MM.1S (cell line): Measurements from ENCODE around the gene TTL.
"Not testable (repeated sequence)": the region's sequence is repeated elsewhere in the genome, so short reads cannot be mapped to it uniquely, and the experiment has no call there.

Experiments
- EZH2phosphoT487 ChIP-seq: fragments of 300-600 bp; sonication (generic); IDR thresholded peaks from 2 replicates; pipeline ENCODE4 v1.6.1; 2018; ENCODE audit warnings: antibody characterized with exemption, low read length
- TF ChIP-seq, protein P1 (sequence below): fragments of 300-600 bp; sonication (generic); IDR thresholded peaks from 2 replicates; pipeline ENCODE4 v1.5.1; 2016; ENCODE audit warnings: antibody characterized with exemption, low read length, mixed read lengths

DNA sequence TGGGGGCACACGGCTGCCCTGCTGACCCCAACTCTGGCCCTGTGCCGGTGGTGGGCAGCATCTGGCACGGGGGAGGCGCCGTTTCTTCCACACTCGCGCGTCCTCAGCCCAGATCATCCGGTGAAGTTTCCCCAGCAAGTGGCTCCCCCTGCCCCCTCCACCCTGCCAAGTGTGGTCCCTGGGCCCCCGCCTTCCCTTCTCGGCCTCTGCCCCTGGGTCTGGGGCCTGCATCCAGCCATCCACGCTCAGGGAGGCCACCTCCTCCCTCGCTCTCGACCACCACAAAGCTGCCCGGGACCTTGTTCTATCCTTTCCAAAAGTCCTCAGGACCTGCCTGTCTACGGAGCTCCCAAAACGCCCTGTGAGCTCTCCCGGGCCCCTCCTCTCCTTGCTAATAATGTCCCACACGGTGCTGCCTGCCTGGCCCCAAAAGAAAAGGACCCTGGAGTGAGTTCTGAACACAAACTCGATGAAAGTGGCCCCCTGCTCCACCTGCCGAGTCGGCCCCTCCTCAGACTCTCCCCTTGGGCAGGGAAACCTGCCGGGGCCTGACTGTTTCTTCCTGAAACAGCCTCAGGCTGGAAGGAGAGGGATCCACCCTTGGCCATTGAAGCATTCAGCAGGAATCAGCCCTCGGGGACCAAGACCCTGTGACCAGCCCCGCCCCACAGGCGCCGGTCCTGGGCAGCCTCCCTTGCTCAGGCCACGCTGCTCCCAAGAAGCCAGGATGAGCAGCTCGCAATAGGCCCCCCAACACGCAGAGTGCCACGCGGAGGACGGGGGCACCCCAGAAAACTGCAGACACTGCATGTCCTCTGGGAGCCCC is 46.9 kb upstream of the TTL start:
- TF ChIP-seq, protein P1, sequence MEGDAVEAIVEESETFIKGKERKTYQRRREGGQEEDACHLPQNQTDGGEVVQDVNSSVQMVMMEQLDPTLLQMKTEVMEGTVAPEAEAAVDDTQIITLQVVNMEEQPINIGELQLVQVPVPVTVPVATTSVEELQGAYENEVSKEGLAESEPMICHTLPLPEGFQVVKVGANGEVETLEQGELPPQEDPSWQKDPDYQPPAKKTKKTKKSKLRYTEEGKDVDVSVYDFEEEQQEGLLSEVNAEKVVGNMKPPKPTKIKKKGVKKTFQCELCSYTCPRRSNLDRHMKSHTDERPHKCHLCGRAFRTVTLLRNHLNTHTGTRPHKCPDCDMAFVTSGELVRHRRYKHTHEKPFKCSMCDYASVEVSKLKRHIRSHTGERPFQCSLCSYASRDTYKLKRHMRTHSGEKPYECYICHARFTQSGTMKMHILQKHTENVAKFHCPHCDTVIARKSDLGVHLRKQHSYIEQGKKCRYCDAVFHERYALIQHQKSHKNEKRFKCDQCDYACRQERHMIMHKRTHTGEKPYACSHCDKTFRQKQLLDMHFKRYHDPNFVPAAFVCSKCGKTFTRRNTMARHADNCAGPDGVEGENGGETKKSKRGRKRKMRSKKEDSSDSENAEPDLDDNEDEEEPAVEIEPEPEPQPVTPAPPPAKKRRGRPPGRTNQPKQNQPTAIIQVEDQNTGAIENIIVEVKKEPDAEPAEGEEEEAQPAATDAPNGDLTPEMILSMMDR, result not testable (repeated sequence)
- TF ChIP-seq EZH2phosphoT487, result not testable (repeated sequence)
